Nucleus accumbens (tissue), 56 donors: ENCODE data around the gene SLC22A5.

Source experiments
- DNase-seq, 56 donors: peaks; one replicate each; lab custom pipeline; 2025; lab: John Stamatoyannopoulos, UW

Gene SLC22A5

DNA sequence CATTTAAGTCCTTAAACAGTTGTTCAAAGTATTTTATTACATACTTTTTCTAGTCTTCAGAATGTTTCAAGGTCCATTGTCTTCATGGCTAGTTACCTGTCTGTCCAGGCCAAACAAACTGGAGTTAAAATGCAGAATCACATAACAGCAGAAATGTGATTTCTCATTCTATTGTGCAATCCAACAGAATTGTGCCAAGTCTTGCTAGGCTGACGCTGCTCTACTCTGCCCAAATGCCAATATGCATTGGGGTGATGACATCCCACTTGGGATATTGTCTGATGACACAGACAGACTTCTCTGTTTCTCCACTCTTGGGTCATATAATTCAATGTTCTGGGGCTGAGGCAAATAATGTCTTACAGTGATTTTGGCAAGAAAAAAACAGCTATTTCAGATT lies 5.2 kb upstream of the SLC22A5 start:
- DNase-seq: peak in 2 of 56 donors; percentile 22 to 55

DNA sequence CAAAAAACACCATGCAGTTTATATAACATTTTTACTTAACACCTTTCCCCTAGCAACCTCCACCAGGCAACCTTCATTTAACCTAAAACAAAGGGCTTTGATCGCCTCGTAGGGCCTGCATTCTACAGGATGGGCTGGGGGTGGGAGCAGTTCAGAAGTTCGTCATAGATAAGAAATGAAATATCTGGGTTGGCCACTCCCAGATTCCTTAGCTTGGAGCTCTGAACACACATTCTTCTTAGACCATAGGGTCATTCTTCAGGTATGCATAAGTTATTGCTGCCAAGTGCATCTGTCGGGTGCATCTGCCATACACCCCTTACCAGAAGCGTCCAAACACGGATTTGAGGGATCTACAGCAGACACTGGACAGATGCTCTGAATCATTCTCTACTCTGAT lies 4.3 kb upstream of the SLC22A5 start:
- no peak for DNase-seq

DNA sequence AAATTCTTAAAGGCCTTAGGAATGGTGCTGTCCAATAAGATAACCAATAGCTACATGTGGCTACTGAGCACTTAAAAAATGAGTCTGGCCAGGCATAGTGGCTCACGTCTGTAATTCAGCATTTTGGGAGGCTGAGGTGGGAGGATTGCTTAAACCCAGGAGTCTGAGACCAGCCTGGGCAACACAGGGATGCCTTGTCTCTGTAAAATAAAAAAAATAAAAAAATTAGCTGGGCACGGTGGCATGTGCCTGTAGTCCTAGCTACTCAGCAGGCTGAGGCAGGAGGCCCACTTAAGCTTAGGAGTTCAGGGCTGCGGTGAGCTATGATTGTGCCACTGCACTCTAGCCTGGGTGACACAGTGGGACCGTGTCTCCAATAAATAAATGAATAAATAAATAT lies 1.3 kb upstream of the SLC22A5 start:
- no peak for DNase-seq

- no peak for DNase-seq
Measured at GRCh38 chr5:132369007-132369473, 470 bp upstream of the SLC22A5 start.

DNA sequence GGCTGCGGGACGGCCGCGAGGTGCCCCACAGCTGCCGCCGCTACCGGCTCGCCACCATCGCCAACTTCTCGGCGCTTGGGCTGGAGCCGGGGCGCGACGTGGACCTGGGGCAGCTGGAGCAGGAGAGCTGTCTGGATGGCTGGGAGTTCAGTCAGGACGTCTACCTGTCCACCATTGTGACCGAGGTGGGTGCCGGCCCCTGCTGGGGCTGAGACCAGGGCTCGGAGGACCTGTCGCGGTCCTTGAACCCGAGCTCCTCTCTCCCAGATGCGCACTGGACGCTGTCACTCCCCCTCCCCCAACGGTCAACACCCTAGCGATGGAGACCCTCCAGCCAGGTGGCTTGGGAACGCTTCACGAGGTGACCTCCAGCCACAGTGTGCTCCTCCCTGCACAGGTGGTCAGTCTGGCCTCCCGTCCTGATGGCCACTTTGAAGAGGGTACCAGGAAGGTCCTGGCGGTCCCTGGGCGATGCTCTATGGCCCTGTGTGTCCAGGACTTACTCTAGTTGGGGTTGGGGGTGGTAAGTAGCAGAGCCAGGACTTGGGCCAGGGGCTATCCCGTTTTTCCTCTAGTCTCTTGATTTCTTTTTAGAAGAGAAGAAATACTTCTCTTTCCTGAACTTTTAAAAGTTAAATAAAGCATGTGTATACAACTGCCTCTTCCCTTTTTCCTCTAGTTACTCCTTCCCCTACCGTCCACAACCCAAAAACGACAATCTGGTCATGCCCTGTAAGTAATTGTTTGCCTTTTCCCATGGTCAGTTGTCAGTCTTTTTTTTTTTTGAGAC lies 866 bp downstream of the SLC22A5 start:
- DNase-seq: no peak

DNA sequence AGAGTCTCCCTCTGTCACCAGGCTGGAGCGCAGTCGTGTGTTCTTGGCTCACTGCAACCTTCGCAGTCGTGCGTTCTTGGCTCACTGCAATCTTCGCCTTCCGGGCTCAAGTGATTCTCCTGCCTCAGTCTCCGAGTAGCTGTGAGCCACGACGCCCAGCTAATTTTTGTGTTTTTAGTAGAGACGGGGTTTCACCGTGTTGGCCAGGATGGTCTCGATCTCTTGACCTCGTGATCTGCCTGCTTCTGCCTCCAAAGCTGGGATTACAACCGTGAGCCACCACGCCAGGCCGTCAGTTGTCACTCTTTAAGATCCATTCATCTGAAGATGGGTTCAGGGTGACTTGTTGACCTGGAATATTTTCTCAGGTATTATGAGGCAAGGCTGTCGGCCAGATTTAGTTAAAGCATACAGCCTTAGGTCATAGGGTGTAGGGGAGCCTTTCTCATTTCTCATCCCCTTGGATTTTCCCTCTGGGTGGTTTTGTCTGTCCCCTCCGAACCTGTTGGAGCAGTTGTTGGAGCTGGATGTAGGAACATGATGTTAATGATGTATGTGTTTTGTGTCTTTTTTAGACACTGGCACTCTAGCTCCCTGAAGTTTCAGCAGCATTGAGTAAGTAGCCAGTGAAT lies 1.6 kb downstream of the SLC22A5 start:
- DNase-seq: peak in 1 of 56 donors; percentile 24

- no peak for DNase-seq
Measured at GRCh38 chr5:132371603-132371994, 2.1 kb downstream of the SLC22A5 start.

DNA sequence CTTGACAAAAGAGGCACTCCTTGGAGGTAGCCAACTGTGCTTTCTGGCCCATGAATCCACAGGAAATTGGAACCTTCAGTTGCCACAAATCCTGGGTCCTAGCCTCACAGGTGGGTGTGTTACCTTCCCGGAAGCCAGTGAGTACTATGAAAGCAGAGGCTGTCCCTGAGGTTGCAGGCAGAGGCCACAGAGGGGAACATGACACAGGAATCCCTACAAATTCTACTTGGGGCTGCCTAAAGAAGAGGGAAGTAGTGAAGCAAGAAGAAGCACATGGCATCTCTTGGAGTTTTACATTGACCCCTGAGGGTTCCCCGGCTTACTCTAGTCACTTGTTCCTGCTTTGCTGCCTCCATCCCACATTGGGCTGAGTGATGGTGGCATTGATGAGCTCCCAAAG lies 2.6 kb downstream of the SLC22A5 start:
- DNase-seq: no peak

GRCh38 chr5:132372542-132372941 lies 3.0 kb downstream of the SLC22A5 start:
- no peak for DNase-seq

DNA sequence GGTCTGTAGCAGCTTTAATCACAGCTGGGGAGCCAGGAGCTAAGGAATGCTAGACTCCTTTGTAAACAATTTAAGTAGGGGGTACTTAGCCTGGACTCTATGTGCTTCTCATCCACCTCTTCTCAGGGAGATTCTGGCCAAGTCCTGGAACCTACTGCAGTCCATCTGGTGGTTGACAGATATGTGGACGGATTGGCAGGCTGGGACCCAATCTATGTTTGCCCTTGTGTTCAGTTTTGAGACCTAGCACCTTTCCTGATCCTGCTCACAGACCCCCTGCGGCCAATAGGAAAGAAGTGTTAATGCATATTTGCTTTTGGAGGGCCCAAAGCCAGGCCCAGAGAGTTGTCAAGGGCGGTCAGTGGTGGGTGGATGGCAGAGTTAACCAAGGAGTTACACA lies 6.4 kb downstream of the SLC22A5 start:
- DNase-seq: no peak

DNA sequence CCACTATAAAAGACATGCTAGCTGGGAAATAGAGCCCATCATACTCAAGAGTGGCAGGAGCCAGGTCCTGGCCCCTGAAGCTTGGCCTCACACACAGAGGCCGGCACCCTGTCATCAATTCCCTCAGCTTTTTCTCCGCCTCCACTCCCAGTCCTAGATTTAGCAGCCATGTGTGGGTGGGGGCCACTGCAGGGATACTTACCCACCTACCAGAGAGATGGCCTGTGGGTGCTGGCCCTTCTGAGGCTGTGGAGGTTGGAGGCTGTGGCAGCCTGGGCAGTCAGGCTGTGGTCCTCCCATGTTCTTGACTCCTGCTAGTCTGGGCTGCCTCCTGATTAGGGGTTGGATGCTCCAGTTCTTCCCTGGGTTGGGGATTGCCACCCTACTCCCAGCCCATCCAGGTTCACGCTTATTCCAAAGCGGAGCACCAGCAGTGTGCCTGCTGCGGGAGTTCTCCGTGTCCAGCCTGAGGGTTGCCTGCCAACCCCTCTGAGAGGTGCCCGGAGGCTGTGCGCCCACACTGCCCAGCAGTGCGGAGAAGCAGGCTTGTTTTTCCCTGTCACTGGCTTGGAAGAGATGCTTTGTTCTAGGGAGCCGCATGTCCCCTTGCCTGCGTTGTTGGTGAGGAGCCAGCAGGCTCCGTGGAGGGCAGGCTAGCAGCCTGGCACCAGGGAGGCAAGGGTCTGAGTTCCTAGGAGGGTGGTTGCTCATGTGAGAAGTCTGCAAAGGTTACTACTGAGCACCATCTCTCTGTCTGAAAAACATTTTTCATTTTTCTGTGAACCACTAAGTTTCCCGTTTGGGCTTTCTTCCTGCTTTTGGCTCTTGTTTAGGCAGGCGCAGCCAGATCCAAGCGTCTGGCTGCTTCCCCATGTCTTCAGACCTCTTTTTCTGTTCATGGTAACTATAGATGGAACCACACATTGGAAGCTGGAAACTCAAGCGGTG lies 7.5 kb downstream of the SLC22A5 start:
- peak in 45 of 56 donors; percentile 9 to 76 (median 45) for DNase-seq

DNA sequence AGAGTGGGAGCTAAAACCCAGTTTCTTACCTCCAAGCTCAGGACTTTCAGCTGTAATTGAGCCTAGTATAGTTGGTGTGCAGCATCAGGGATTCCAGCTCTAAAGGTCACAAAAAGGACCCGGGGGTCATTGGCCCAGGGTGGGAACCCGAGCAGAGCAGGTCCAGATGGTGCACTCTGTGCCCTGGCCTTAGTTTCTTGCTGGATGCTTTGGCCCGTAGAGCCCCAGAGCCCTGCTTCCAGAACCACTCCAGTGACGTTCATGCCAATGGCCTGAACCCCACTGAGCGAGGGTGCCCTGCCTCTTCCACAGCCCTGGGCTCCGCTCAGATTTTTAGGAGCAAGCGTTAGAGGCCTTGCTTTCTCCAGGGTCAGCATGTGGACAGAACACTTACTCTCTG lies 8.2 kb downstream of the SLC22A5 start:
- DNase-seq: no peak

- no peak for DNase-seq
Measured at GRCh38 chr5:132378580-132378979, 9.1 kb downstream of the SLC22A5 start.

DNA sequence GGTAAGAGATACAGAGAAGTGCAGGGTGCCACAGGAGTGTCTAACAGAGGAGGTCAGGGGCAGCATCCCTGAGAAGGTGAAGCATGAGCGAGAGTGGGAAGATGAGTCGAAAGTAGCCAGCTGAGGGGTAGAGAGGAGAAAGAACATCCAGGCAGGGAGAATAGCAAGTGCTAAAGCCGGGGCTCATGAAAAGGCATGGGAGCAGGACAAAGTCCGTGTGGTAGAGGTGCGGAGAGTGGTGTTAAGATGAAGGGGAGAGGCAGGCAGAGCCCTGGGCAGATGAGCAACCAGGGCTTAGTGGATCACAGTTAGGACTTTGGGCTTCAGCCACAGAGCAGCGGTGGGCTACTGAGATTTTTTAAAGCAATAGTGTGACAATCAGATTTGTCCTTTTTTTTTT lies 10.5 kb downstream of the SLC22A5 start:
- DNase-seq: no peak

- no peak for DNase-seq
Measured at GRCh38 chr5:132380741-132381140, 11.2 kb downstream of the SLC22A5 start.

GRCh38 chr5:132381614-132382013 lies 12.1 kb downstream of the SLC22A5 start:
- DNase-seq: no peak

DNA sequence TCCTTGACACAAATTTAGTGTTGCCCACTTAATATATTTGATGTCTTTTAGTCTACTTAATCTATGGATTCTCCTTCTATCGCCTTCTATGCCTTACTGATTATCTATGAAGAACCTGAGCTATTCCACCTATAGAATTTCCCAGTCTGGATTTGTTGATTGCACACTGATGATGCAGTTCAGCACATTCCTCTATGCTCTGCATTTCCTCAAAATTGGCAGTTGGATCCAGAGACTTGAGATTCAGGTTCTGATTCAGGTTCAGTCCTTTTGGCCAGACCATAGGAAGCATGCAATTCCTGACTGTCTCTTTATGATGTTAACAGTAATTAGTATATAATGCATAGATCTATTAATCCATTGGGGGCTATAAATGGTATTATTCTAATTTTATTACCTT lies 13.8 kb downstream of the SLC22A5 start:
- DNase-seq: no peak

- no peak for DNase-seq
Measured at GRCh38 chr5:132383984-132384383, 14.5 kb downstream of the SLC22A5 start.

DNA sequence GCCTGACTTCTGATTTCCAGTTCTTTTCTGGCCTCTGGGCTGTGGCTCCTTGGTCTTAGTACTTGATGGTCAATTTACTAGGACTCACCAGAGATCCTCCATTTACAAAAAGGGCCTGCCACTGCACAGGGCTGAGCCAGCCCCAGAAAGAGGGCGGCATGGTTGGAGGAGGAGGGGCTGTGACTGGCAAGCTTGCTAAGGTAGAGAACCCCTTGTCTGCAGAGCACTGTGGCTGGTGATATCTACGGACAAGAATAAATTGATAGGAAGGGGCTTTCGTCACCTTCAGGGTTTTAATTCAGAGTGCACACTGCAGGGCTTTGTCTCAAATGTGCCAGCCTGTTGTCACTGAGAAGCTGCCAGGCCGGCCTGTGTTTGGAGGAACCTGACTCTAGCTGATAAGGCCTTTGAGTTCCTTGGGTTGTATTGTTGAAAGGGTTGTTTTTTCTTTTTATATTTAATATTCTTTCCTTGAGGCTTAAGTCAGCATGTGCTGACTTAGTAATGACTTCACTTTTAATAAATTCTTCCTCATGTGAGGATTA lies 15.1 kb downstream of the SLC22A5 start:
- no peak for DNase-seq

- DNase-seq: peak in 41 of 56 donors; percentile 21 to 73 (median 45)
Measured at GRCh38 chr5:132385326-132386105, 16.0 kb downstream of the SLC22A5 start.
